ENCODE results near the gene RSPH1.

The RSPH1 gene

DNA sequence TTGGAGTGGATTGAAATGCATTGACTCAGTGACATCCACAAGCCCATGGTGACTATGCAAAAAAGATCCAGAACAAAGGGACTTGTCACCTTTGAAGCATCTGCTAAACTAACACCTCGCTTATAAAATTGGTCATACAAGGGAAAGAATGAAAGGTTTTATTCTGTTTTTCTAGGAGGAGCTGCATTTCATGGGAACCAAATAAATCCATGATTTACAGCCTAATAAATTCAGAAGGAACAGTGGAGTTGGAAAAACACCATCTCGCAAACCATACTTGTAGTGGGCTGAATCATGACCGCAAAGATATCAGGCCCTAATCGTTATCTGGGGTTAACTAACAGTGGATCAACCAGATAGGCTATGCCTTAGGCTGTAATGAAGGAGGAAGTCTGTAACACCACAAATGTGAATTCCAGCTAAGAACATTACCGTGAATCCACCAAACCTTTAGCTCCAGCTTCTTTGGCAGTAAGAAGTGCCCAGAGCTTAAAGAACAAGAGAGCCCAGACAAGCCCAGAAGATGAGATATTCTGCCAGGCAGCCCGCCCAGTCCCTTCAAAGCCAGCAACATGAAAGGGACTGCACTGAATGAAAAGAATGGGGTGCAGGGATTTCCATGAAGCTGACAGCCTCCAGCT, 27.4 kb downstream of the RSPH1 start:
- H3K4me3 ChIP-seq (ENCODE audit: low read depth, low read length), result no peak overlapping the region
- TF ChIP-seq, protein P1, sequence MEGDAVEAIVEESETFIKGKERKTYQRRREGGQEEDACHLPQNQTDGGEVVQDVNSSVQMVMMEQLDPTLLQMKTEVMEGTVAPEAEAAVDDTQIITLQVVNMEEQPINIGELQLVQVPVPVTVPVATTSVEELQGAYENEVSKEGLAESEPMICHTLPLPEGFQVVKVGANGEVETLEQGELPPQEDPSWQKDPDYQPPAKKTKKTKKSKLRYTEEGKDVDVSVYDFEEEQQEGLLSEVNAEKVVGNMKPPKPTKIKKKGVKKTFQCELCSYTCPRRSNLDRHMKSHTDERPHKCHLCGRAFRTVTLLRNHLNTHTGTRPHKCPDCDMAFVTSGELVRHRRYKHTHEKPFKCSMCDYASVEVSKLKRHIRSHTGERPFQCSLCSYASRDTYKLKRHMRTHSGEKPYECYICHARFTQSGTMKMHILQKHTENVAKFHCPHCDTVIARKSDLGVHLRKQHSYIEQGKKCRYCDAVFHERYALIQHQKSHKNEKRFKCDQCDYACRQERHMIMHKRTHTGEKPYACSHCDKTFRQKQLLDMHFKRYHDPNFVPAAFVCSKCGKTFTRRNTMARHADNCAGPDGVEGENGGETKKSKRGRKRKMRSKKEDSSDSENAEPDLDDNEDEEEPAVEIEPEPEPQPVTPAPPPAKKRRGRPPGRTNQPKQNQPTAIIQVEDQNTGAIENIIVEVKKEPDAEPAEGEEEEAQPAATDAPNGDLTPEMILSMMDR (IDR thresholded peaks at IDR 0.05; ENCODE audit: insufficient read depth, low read depth, low read length, missing control alignments), result no peak
- DNase-seq (ENCODE audit: low read depth), result no peak

DNA sequence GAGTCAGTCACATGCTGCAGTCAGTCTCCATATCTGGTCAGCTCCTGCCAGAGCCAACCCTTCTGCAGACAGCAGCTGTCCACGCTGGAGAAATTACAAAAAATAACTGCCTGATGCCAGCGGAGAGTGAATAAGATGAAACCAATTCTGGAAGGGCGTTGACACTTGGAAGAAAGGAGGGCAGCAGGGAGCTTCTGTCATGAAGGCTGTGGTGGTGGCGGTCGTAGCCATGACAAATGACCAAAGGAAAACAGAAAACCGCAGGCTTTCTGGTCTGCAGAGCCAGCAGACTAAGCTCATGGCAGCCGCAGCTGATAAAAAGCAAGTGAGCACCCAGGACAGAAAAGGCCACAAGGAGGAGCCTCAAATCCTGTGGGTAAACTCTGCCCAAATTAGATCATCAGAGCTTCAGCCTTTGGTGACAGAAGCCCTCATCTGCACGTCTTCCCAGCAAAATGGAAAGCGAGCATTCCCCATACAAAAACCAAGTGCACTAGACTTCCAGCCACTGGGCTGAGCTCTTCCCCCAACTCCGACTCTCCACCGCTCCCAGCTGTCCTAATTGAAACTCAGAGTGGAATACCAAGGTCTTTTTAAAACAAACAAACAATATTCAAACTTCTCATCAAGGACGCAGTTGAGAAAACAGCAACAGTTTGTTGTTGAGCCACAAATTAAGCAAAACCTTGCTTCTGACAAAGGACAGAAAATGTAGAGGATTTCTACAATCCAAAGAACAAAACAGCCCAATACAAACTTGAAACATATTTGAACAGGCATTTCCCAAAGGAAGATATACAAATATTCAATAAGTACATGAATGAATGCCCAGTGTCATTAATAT, 28.7 kb downstream of the RSPH1 start:
- DNase-seq (ENCODE audit: low read depth), result peak; percentile 86
- TF ChIP-seq, protein P1 (IDR thresholded peaks at IDR 0.05; ENCODE audit: insufficient read depth, low read depth, low read length, missing control alignments), result peak; percentile 44
- H3K4me3 ChIP-seq (ENCODE audit: low read depth, low read length), result no peak overlapping the region

DNA sequence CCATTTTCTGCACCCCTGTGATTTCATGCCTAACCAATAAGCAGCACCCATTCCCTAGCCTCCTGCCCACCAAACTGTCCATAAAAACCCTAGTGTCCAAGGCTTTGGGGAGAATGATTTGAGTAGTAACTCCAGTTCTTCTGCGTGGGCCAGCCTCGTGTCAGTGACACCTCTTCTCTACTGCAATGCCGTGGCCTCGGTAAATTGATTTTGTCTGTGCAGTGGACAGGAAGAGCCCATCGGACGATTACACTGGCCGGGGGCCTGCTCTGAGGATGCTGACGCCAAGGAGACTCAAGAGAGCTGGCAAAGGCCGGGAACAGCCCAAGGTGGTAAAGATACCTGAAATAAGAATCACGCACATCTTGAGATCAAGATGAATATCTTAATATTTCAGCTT, 29.3 kb downstream of the RSPH1 start:
- no peak for DNase-seq (ENCODE audit: low read depth)
- TF ChIP-seq, protein P1 (IDR thresholded peaks at IDR 0.05; ENCODE audit: insufficient read depth, low read depth, low read length, missing control alignments), result no peak
- H3K4me3 ChIP-seq (ENCODE audit: low read depth, low read length), result no peak overlapping the region

DNA sequence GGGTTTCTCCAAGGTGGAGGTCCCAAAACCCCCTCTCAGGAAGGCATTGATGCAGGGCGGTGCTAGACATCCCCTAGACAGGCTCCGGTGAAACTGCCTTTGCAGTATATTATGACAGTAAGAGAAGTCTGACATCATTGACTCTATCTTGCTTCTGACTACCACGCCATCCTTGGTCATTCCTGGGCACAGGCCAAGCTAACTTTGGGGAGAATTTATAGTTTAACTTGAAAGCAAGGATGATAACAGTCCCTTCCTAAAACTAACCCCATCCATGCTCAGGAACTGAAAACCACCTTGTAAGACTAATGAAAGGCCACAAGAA, 30.3 kb downstream of the RSPH1 start:
- TF ChIP-seq, protein P1 (IDR thresholded peaks at IDR 0.05; ENCODE audit: insufficient read depth, low read depth, low read length, missing control alignments), result no peak
- H3K4me3 ChIP-seq (ENCODE audit: low read depth, low read length), result no peak overlapping the region
- no peak for DNase-seq (ENCODE audit: low read depth)

DNA sequence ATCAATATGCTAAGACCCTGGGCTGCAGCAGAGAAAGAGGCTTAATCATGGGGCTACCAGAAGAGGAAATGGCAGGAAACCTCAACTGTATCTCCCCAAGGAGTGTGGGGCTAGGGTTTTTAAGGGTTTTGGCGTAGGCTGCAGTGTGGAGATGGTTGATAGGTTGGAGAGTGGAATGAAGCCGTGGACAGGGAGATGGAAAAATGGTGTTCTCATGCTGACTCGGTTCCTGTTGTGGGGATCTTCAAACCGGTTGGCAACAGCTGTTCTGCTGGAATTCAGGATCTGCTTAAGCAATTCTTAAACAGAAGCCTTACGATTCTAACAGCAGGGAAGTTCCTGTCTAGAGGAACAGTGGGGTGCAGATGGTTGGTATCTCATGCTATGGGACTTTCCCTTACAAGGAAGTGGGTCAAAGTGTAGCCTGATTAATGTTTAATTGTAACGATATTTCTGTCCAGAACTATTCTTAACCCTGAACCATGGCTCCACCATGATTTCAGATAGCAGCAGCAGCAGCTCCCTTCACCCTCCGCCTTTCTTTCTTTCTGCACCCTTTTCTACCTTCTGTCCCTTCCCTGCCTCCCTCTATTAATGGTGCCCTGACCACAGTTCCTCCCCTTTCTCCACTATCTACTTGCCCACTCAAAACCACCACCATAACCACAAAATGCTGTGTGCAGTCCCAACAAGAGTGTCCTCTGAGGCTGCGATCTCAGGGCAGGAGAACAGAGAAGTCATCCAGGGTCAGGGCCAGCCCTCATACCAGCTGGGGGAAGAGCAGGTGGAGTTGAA, 30.8 kb downstream of the RSPH1 start:
- TF ChIP-seq, protein P1 (IDR thresholded peaks at IDR 0.05; ENCODE audit: insufficient read depth, low read depth, low read length, missing control alignments), result no peak
- DNase-seq (ENCODE audit: low read depth), result peak; percentile 78
- H3K4me3 ChIP-seq (ENCODE audit: low read depth, low read length), result no peak overlapping the region

DNA sequence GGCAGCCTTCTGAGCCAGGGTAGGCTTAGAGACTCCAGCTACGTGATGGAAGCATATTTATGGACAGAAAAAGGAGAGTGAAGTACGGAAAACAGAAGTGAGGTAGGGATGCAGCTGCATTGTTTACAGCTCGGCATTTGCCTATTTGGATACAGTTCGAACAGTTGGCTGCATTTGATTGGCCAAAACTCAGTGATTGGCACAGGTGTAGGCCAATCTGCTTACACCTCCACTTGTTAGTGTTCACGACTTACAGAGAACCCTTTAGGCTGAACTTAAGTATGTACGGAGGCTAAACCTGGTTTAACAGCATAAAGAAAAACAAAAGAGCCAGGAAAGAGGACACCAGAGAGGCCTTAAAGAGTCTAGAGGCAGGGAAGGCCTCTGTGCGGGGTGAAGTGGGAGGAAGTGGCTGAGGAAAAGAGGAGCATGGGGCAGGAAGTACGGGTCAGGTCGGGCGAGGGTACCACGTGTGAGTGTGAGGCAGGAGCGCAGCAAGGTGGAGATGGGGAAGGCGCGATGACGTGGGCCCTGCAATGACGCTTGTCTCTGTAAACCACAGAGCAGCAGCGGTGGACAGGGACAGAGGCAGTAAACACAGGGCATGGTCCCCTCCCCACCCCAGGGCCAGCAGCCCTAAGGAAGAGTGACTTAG, 32.0 kb downstream of the RSPH1 start:
- TF ChIP-seq, protein P1 (IDR thresholded peaks at IDR 0.05; ENCODE audit: insufficient read depth, low read depth, low read length, missing control alignments), result no peak
- H3K4me3 ChIP-seq (ENCODE audit: low read depth, low read length), result no peak overlapping the region
- DNase-seq (ENCODE audit: low read depth), result peak; percentile 84

All from GM12865 (cell line).